Right ventricle myocardium inferior (tissue), 1 donor: Measurements from ENCODE around the gene ARHGEF4. TPM values are rescaled to one million over a fixed set of nuclear protein-coding genes. Genes with fewer than 3 reads are reported as not detected.

ENCODE experiments used
- ATAC-seq: fragments of 200-7000 bp; cut with Tn5 transposase; one replicate; pipeline ENCODE4 v1.9.1; 2020; ENCODE audit warnings: mild to moderate bottlenecking, moderate library complexity
- DNase-seq: peaks from one replicate; pipeline ENCODE4 v3.0.0; 2021; ENCODE audit errors: missing footprints
- intact Hi-C: fragments of 100-400 bp; cut with DNase I; formaldehyde crosslinking; loops from one replicate; pipeline ENCODE4 v1.11.0; 2022
- total RNA-seq: library from RNA; stranded (reverse); fragmentation: NEBNext Ultra II Directional; extraction: Animal tissue kit (Norgen Biotek cat#: 25700); gene quantifications from one replicate; pipeline ENCODE4 v1.2.1, GENCODE V29; 2021
- donor health status: DM: no; HTN: yes; CAD: no; lungs with severe emphysema.

ARHGEF4 gene
- total RNA-seq, 1 donor from 2014 or later, result 4.1 TPM

DNA sequence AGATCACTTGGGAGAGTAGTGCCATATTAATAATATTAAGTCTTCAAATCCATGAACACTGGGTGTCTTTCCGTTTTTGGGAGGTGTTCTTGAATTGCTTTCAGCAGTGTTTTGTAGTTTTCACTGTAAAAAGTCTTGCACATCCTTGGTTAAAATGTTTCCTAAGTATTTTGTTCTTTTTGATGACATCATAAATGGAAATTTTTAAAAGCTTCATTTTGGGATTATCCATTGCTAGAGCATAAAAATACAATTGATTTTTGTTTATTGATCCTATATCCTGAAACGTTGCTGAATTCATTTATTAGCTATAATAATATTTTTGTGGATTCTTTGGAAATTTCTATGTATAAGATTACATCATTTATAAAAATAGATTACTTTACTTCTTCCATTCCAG, 96.8 kb downstream of the ARHGEF4 start:
- no peak for DNase-seq
- intact Hi-C loops, result no loop called here
- no peak for ATAC-seq

- ATAC-seq, result no peak
- no peak for DNase-seq
- intact Hi-C loops, result no loop called here
Measured at GRCh38 chr2:130936451-130936850, 99.7 kb downstream of the ARHGEF4 start.

DNA sequence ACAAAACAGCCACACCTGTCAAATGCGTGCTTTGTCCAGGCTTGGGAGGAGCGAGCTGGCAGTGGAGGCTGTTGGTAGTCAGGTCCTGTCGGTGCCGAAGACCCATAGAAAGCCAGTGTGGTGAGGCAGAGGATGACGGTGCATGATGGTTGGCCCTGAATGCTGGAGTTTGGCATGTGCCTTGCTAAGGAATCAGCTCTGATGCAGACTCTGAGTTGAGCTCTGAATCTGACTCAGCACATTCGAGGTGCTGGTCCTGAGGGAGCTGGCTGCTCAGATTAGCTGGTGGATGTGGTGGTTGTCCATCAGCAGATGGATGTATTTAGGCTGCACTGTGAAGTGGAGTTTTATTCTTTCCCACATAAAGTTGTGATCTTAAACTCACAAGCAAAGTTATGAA, 111.3 kb downstream of the ARHGEF4 start:
- DNase-seq (no peak), ATAC-seq (no peak)
- intact Hi-C loops, result no loop called here

DNA sequence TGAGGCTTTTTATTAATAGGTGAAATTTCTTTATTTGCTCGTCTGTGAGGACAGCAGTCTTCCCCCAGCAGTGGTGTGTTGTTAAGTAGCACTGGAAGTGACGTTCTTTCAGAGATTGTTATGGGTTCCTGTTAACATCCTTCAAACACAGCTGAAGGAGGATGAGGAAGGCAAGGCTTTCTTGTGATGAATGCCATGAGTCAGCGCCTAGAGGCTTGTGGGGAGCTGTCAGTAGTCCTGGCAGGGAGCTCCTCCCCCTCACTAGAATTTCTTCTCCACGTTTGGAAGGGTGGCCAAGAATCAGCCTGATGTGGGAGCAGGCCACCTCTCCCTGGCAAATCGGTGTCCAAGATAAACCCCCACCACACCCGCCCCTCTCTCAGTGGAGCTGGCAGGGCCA, 113.2 kb downstream of the ARHGEF4 start:
- intact Hi-C loops, result no loop called here
- DNase-seq (no peak), ATAC-seq (no peak)

- intact Hi-C loops, result no loop called here
- no peak for DNase-seq
- no peak for ATAC-seq
Measured at GRCh38 chr2:130951018-130951417, 114.3 kb downstream of the ARHGEF4 start.

DNA sequence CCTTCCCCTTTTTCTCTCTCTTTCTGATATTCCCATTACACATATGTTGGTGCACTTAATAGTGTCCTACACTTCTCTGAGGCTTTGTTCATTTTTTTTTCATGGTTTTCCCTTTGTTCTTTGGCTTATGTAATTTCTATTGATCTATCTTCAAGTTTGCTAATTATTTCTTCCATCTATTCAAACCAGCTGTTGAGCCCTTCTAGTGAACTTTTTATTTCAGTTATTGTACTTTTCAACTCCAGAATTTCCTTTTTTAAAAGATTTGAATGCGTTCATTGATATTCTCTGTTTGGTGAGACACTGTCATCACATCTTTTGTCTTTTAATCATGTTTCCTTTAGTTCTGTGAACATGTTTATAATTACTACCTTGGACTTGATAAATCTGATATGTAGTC, 118.2 kb downstream of the ARHGEF4 start:
- intact Hi-C loops, result no loop called here
- ATAC-seq (no peak), DNase-seq (no peak)

DNA sequence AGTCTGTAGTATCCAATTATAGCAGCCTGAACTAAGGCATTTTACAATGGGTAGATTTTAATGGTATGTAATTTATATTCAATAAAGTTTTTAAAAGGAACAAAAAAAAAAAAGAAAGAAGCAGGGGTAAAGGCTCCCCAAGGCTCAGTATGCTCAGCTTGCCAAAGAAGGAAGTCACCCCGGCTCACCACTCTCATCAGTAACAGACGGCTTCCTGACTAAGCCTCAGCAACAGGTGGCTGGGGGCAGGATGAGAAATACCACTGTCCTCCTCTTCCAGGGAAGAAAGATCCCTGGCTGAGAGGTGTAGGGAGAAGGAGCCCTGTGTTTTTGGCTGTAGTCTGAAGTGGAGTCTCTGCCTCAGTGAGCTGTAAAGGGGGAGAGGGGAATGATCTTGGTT, 121.2 kb downstream of the ARHGEF4 start:
- ATAC-seq, result no peak
- intact Hi-C loops, result no loop called here
- DNase-seq, result no peak

GRCh38 chr2:130963196-130963848, 126.6 kb downstream of the ARHGEF4 start:
- DNase-seq (no peak), ATAC-seq (no peak)
- intact Hi-C loops, result no loop called here

GRCh38 chr2:130963849-130964793, 127.4 kb downstream of the ARHGEF4 start:
- DNase-seq (no peak), ATAC-seq (no peak)
- intact Hi-C loops, result no loop called here

DNA sequence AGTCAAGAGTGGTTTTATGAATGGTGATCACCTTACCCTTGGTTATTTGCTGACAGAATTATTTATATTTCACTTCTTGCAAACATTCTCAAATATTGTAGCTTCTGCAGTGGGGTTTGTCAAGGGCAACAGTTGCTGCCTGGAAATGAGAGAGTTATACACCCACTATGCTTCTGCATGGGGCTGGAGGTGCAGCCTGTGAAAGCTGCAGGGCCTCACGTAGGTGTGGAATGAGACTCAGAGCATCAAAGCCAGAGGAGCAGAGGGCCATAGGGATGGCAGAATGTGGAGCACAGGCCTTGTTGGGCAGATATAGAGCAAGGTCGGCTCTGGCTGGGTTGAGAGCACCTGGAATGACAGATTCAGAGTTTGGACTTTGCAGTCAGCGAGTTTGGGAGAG, 128.2 kb downstream of the ARHGEF4 start:
- ATAC-seq (no peak), DNase-seq (no peak)
- intact Hi-C loops, result no loop called here

DNA sequence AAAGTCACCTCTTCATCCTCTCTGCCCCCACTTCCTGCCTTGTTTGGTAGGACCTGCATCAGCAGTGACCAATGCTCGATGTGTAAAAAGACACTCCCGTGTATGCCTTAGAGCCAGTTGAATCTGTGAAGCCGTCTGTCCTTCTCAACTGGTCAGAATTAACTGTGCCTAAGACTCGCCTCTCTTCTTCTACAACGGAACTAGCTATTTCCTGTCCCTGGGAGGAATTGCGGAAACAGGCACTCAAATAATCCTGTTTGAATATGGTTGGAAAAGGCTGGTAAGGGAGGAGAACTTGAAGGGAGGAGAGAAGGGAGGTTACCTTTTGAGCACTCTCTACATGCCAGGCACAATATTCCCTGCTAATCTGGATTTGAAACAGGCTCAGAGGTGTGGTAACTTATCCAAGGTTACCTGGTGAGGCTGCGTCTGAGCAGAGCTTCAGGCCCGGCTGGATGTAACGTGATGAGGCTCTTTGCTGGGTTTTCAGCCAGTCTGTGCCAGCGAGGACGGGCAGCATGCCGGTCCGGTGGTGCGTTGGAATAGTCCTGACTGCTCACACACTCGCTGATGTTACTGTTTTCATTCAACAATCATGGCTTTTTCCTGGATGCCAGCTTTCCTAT, 129.5 kb downstream of the ARHGEF4 start:
- intact Hi-C loops, result no loop called here
- ATAC-seq (no peak), DNase-seq (no peak)

- intact Hi-C loops, result no loop called here
- DNase-seq (no peak), ATAC-seq (no peak)
Measured at GRCh38 chr2:130966775-130967490, 130.2 kb downstream of the ARHGEF4 start.

GRCh38 chr2:130972410-130972809, 135.7 kb downstream of the ARHGEF4 start:
- DNase-seq (no peak), ATAC-seq (no peak)
- intact Hi-C loops, result no loop called here

DNA sequence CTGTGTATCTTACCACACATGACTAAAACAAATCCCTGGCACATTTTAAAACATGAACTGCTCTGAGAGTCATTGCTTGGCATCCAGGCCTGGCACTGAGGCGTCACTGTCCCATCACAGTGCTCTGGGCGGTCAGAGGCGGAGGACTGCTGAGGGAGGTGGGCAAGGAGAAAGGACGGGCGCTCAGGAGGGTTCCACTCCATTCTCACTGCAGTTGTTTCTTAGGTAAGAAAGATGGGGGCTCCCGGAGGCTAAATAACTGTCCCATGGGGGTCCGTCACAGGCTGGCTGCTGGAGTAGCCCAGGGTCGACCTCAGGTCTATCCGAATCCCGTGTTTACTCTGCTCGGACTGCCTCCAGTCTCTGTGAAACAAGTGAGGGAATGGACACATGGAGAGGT, 139.0 kb downstream of the ARHGEF4 start:
- intact Hi-C loops, result no loop called here
- ATAC-seq (no peak), DNase-seq (no peak)

- DNase-seq (no peak), ATAC-seq (no peak)
Measured at GRCh38 chr2:130976591-130977237, 140.0 kb downstream of the ARHGEF4 start.

DNA sequence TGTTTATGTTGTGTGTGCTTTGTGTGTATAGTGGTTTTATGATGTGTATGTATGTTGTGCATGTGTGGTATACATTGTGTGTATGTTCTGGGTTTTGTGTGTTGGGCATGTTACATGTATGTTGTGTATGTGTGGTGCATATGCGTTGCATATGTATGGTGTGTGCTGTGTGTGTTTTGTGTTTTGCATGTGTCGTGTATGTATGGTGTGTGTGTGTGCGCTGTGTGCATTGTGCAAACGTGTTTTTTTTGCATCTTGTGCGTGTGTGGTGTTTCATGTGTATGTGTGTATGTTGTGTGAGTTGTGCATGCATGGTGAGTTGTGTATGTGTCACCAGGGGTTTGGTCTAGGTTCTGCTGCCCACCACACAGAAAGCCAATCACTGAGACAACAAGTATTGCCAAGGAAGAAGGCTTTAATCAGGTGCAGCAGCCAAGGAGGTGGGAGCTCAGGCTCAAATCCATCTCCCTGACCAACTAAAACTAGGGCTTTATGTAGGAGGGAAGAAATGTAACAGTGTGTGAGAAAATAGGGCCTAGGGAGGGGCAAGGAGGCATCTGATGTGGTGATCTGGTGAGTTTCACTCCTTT, 140.8 kb downstream of the ARHGEF4 start:
- intact Hi-C loops, result no loop called here
- DNase-seq (no peak), ATAC-seq (no peak)

More at GRCh38 chr2:130976591-130977237, 140.0 kb downstream of the ARHGEF4 start:
- intact Hi-C loops, result no loop called here

DNA sequence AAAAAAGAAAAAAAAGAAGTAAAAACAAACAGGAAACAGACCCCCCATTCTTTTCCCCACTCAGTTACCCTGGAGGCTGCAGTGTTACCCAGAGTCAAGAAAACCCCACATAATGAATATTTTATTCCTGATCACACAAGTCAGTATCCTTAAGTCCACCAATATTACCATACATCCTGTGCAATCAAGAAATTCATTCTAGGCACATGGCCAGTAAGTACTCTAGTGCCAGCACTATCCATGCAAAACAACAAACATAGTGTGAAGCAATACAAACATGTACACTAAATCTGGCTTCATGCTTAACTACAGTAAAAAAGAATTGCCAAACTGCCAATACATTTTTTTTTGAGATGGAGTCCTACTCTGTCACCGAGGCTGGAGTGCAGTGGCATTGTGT, 145.0 kb downstream of the ARHGEF4 start:
- ATAC-seq, result no peak
- intact Hi-C loops, result no loop called here

DNA sequence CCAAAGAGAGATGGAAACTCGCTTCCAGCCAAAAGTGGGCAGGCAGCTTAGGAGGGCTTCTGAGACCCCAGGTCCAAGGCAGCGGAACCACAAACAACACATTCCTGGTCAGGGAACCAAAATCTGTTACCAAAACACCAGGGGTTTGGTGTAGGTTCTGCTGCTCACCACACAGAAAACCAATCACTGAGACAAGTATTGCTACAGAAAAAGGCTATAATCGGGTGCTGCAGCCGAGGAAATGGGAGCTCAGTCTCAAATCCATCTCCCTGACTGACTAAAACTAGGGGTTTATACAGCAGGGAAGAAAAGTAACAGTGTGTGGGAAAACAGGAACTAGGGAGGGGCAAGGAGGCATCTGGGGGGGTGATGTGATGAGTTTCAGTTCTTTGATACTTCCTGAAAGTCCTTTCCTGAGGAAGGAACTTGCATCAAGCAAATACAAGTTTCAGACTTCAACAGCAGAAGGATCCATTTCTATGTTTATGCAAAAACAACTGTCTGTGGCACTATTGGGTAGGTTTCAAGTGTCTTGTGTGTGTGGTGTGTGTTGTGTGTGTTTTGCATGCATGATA, 148.6 kb downstream of the ARHGEF4 start:
- DNase-seq, result no peak
- ATAC-seq, result no peak
- intact Hi-C loops, result no loop called here

More for the DNA sequence above, 145.0 kb downstream of the ARHGEF4 start:
- no peak for DNase-seq
